H1 (cell line): ENCODE results near the gene CDK5R2. TPM values are rescaled to one million over a fixed set of nuclear protein-coding genes. Genes with fewer than 3 reads are reported as not detected.
"Not testable (repeated sequence)": the region's sequence is repeated elsewhere in the genome, so short reads cannot be mapped to it uniquely, and the experiment has no call there.

Experiments
- CTCF ChIA-PET: fragments of 300-600 bp; sonication (Branson Sonifier 250); formaldehyde crosslinking; loops from one replicate; lab custom pipeline; 2021; ENCODE audit not compliant: partially characterized antibody; lab: Charles Lee
- POLR2A ChIA-PET: fragments of 300-600 bp; sonication (Branson Sonifier 250); formaldehyde crosslinking; loops from one replicate; lab custom pipeline; 2021; ENCODE audit warnings: inconsistent platforms; ENCODE audit not compliant: partially characterized antibody; lab: Charles Lee
- DNase-seq, 2 experiments: peaks; one replicate each; pipeline versions ENCODE4 v3.0.0 to v3.0.0-alpha.2; 2010 to 2022; ENCODE audit warnings: low spot score in 2 of 2, low read depth in 1 of 2, mixed read lengths in 1 of 2
- FAIRE-seq: peaks from 2 replicates; lab custom pipeline; 2011; peaks lifted over from hg19 to GRCh38; lab: Jason Lieb, UNC
- H2AFZ ChIP-seq: 2 replicates; pipeline ENCODE4 v1.8.1; 2012; ENCODE audit warnings: low read length, inconsistent platforms
- H2AK5ac ChIP-seq: 2 replicates; pipeline ENCODE4 v1.6.1; 2013; ENCODE audit warnings: low read depth, low read length
- H2BK120ac ChIP-seq: replicated peaks from 2 replicates; pipeline ENCODE3; 2013; ENCODE audit warnings: low read depth, low read length, inconsistent platforms
- H2BK12ac ChIP-seq: 2 replicates; pipeline ENCODE4 v1.6.1; 2013; ENCODE audit warnings: low read depth, low read length
- H2BK15ac ChIP-seq: 2 replicates; pipeline ENCODE4 v1.6.1; 2013; ENCODE audit warnings: low read length
- H2BK20ac ChIP-seq: 2 replicates; pipeline ENCODE4 v1.6.1; 2013; ENCODE audit warnings: low read length
- H2BK5ac ChIP-seq: 2 replicates; pipeline ENCODE4 v1.6.1; 2013; ENCODE audit warnings: low read depth, low read length
- H3K14ac ChIP-seq: 2 replicates; pipeline ENCODE4 v1.6.1; 2013; ENCODE audit warnings: inconsistent platforms; ENCODE audit not compliant: insufficient read length
- H3K18ac ChIP-seq: 2 replicates; pipeline ENCODE4 v1.6.1; 2013; ENCODE audit warnings: low read length; ENCODE audit errors: extremely low read depth
- H3K23ac ChIP-seq: 2 replicates; pipeline ENCODE4 v1.6.1; 2013; ENCODE audit warnings: inconsistent platforms; ENCODE audit not compliant: insufficient read length
- H3K23me2 ChIP-seq: 2 replicates; pipeline ENCODE4 v1.6.1; 2013; ENCODE audit warnings: low read depth, low read length
- H3K27ac ChIP-seq: 2 replicates; pipeline ENCODE4 v1.6.1; 2011; ENCODE audit warnings: low read depth, low read length, inconsistent platforms
- H3K27me3 ChIP-seq, 4 experiments: replicated peaks in 1 of 4; 1 replicate in 1 of 4; 2 replicates in 3 of 4; pipeline versions ENCODE4 v1.6.1 to v1.8.1; 2011 to 2013; ENCODE audit warnings: low read length in 3 of 4, mild to moderate bottlenecking in 3 of 4, inconsistent platforms in 2 of 4, mixed read lengths in 2 of 4, moderate library complexity in 1 of 4; ENCODE audit not compliant: control insufficient read depth in 3 of 4, insufficient read depth in 3 of 4; ENCODE audit errors: extremely low read depth in 1 of 4
- H3K36me3 ChIP-seq, 4 experiments: 2 replicates each; pipeline versions ENCODE4 v1.6.1 to v1.8.1; 2011 to 2013; ENCODE audit warnings: mild to moderate bottlenecking in 4 of 4, low read length in 3 of 4, moderate library complexity in 2 of 4, control low read depth in 1 of 4, inconsistent platforms in 1 of 4; ENCODE audit not compliant: insufficient read depth in 4 of 4, control insufficient read depth in 2 of 4
- H3K4ac ChIP-seq: replicated peaks from 2 replicates; pipeline ENCODE3; 2013; ENCODE audit warnings: low read length, low read depth, mixed read lengths, inconsistent platforms; ENCODE audit not compliant: insufficient read length
- H3K4me1 ChIP-seq, 4 experiments: replicated peaks in 1 of 4; 1 replicate in 1 of 4; 2 replicates in 3 of 4; pipeline versions ENCODE4 v1.6.1 to v1.8.1; 2011 to 2013; ENCODE audit warnings: low read length in 3 of 4, inconsistent platforms in 2 of 4, mixed read lengths in 1 of 4; ENCODE audit not compliant: insufficient read depth in 4 of 4, control insufficient read depth in 3 of 4
- H3K4me2 ChIP-seq, 2 experiments: 2 replicates each; pipeline versions ENCODE4 v1.6.1 to v1.8.1; 2011 to 2013; ENCODE audit warnings: low read depth in 2 of 2, low read length in 2 of 2, control low read depth in 1 of 2, inconsistent platforms in 1 of 2, mild to moderate bottlenecking in 1 of 2; ENCODE audit not compliant: insufficient read depth in 1 of 2
- H3K4me3 ChIP-seq, 4 experiments: fragments of 200-600, 300-600 bp in 1 of 4; sonication (generic), shearing (Covaris generic), sonication (Bioruptor Twin) in 1 of 4; 2 replicates each; pipeline versions ENCODE4 v1.5.1 to v1.8.1; 2011 to 2016; ENCODE audit warnings: low read length in 4 of 4, low read depth in 3 of 4, control low read depth in 2 of 4, inconsistent platforms in 2 of 4, mild to moderate bottlenecking in 2 of 4, mixed read lengths in 1 of 4, moderate library complexity in 1 of 4; ENCODE audit not compliant: insufficient read depth in 2 of 4; ENCODE audit errors: extremely low read depth in 1 of 4
- H3K56ac ChIP-seq: replicated peaks from 2 replicates; pipeline ENCODE3; 2013; ENCODE audit warnings: low read depth, mild to moderate bottlenecking, mixed read lengths, low read length, inconsistent platforms; ENCODE audit not compliant: insufficient read length
- H3K79me1 ChIP-seq: 2 replicates; pipeline ENCODE4 v1.6.1; 2013; ENCODE audit warnings: low read depth, low read length, control low read depth
- H3K79me2 ChIP-seq, 2 experiments: 2 replicates each; pipeline versions ENCODE4 v1.6.1 to v1.8.1; 2012 to 2013; ENCODE audit warnings: low read length in 2 of 2, mild to moderate bottlenecking in 2 of 2, inconsistent platforms in 1 of 2; ENCODE audit not compliant: insufficient read depth in 2 of 2, control insufficient read depth in 1 of 2
- H3K9ac ChIP-seq, 4 experiments: replicated peaks in 1 of 4; 1 replicate in 1 of 4; 2 replicates in 3 of 4; pipeline versions ENCODE4 v1.6.1 to v1.8.1; 2011 to 2013; ENCODE audit warnings: low read depth in 3 of 4, low read length in 3 of 4, control low read depth in 2 of 4, mild to moderate bottlenecking in 2 of 4, moderate library complexity in 2 of 4, inconsistent platforms in 1 of 4; ENCODE audit errors: extremely low read depth in 1 of 4
- H3K9me3 ChIP-seq, 2 experiments: 2 replicates each; pipeline versions ENCODE4 v1.6.1 to v1.8.1; 2012 to 2013; ENCODE audit warnings: mild to moderate bottlenecking in 2 of 2, moderate library complexity in 2 of 2, control low read depth in 1 of 2, inconsistent platforms in 1 of 2, low read depth in 1 of 2, low read length in 1 of 2, mixed read lengths in 1 of 2; ENCODE audit not compliant: insufficient read depth in 2 of 2
- H4K20me1 ChIP-seq, 2 experiments: replicated peaks in 1 of 2; 2 replicates each; pipeline versions ENCODE3 to v1.8.1; 2011 to 2013; ENCODE audit warnings: inconsistent platforms in 2 of 2, low read length in 2 of 2, mild to moderate bottlenecking in 1 of 2; ENCODE audit not compliant: insufficient read depth in 2 of 2, control insufficient read depth in 1 of 2
- H4K5ac ChIP-seq: 2 replicates; pipeline ENCODE4 v1.6.1; 2013; ENCODE audit warnings: low read length, low read depth, mixed read lengths, inconsistent platforms; ENCODE audit not compliant: insufficient read length
- H4K8ac ChIP-seq: 2 replicates; pipeline ENCODE4 v1.8.0; 2013; ENCODE audit warnings: mild to moderate bottlenecking, moderate library complexity, low read length, inconsistent platforms; ENCODE audit not compliant: insufficient read depth; ENCODE audit errors: extremely low read depth
- H4K91ac ChIP-seq: replicated peaks from 2 replicates; pipeline ENCODE3; 2013; ENCODE audit warnings: low read length, mixed read lengths, inconsistent platforms; ENCODE audit not compliant: insufficient read length
- POLR2A ChIP-seq, 2 experiments: IDR thresholded peaks; 1 replicate in 1 of 2; 2 replicates in 1 of 2; pipeline ENCODE4 v1.6.1; 2011; ENCODE audit warnings: low read depth in 2 of 2, low read length in 2 of 2, mild to moderate bottlenecking in 2 of 2; ENCODE audit errors: control extremely low read depth in 1 of 2
- WGBS, 2 experiments: shearing (Covaris generic) in 1 of 2; methylation state at CpG; one replicate each; pipeline versions ENCODE4 v1.1.6 to v1.1.7; 2013 to 2015; ENCODE audit warnings: low lambda C conversion rate in 2 of 2, mixed read lengths in 2 of 2, inconsistent platforms in 1 of 2, low coverage in 1 of 2, missing lambda C conversion rate in 1 of 2; ENCODE audit not compliant: insufficient replicate concordance in 2 of 2, insufficient coverage in 1 of 2, insufficient read length in 1 of 2; ENCODE audit errors: extremely low coverage in 1 of 2, missing lambda C conversion rate in 1 of 2; 5-methylcytosine and 5-hydroxymethylcytosine counted together
- polyA plus RNA-seq, 7 experiments: library from polyadenylated mRNA; depleted of rRNA in 3 of 7; stranded (reverse) in 5 of 7; unstranded in 2 of 7; fragments of >200 nt in 5 of 7; fragments of 200-250 nt in 2 of 7; gene quantifications; 1 replicate in 5 of 7; 2 replicates in 1 of 7; 4 replicates in 1 of 7; pipeline versions ENCODE4 v1.2.1 to v1.2.3, GENCODE V29; 2011 to 2013; ENCODE audit warnings: missing spikeins in 2 of 7, mixed read lengths in 2 of 7
- total RNA-seq: library from RNA; stranded (reverse); fragmentation: NEBNext Ultra II Directional; extraction: Animal tissue kit (Norgen Biotek cat#: 25700); gene quantifications from 2 replicates; pipeline ENCODE4 v1.2.1, GENCODE V29; 2021
- TF ChIP-seq, protein P1 (sequence below): IDR thresholded peaks from 2 replicates; pipeline ENCODE4 v1.6.1; 2012; ENCODE audit warnings: inconsistent platforms

CDK5R2 gene
- total and polyA plus RNA-seq, 2 of the 8 experiments (the other 6 are each of a cell fraction or from before 2014, with no cell fraction given): 0.14 TPM; not detected in 1

DNA sequence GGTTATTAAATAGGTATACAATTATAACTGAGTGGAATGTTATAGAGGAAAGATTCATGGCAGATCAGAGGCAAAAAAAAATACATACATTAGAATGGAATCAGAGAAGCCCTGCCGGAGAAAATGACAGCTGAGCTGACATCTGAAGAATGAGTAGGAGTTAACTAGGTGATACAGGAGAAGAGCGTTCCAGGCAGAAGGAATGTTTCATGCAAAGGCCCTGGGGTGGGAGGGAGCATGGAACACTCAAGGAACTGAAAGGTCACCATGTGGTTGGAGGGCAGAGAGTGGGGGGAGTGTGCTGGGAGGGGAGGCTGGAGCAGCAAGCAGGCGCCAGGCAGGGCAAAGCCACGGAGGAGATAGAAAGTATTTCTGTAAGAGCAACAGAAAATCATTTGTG, 31.6 kb upstream of the CDK5R2 start (continued):
- TF ChIP-seq, protein P1, sequence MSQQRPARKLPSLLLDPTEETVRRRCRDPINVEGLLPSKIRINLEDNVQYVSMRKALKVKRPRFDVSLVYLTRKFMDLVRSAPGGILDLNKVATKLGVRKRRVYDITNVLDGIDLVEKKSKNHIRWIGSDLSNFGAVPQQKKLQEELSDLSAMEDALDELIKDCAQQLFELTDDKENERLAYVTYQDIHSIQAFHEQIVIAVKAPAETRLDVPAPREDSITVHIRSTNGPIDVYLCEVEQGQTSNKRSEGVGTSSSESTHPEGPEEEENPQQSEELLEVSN: no peak
- TF ChIP-seq POLR2A (IDR thresholded peaks at IDR 0.05; ENCODE audit: control extremely low read depth in 1 of 2, low read depth in 2 of 2, low read length in 2 of 2): no peak

DNA sequence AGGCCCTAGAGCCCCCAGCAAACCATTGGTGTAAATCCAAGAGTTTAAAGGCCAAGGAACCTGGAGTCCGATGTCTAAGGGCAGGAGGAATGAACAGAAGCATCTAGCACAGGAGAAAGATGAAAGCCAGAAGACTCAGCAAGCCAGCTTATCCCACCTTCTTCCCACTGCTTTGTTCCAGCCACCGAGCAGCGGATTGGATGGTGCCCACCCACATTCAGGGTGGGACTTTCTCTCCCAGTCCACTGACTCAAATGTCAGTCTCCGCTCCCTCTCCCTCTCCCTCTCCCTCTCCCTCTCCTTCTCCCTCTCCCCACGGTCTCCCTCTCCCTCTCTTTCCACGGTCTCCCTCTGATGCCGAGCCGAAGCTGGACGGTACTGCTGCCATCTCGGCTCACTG, 29.0 kb upstream of the CDK5R2 start:
- CTCF ChIA-PET, H4K8ac ChIP-seq, H3K18ac ChIP-seq, H3K9ac ChIP-seq, DNase-seq, H3K23ac ChIP-seq, H3K36me3 ChIP-seq, H2AFZ ChIP-seq, H4K91ac ChIP-seq, H3K4ac ChIP-seq, H3K4me3 ChIP-seq, H3K4me1 ChIP-seq, H3K27ac ChIP-seq, H3K4me2 ChIP-seq, H3K79me1 ChIP-seq, H2BK5ac ChIP-seq, H4K20me1 ChIP-seq, H2BK20ac ChIP-seq, H2BK12ac ChIP-seq, H3K27me3 ChIP-seq, H2BK120ac ChIP-seq, H3K79me2 ChIP-seq, H2BK15ac ChIP-seq, H3K14ac ChIP-seq, H3K56ac ChIP-seq, H2AK5ac ChIP-seq, FAIRE-seq, POLR2A ChIA-PET, H4K5ac ChIP-seq, H3K23me2 ChIP-seq: not testable (repeated sequence)
- peaks cover 4 to 15% of the 10 kb centered on the region in 2 experiments; a peak in 2 of 4 replicates for H3K9me3 ChIP-seq
- 92% methylated on average over 4 of the region's 10 CpGs; no CpG with 5 or more reads in 1 of the 2 experiments for WGBS, 2 experiments
